Measurements from ENCODE around the gene PRKCA. TPM values are rescaled to one million over a fixed set of nuclear protein-coding genes. Genes with fewer than 3 reads are reported as not detected.

PRKCA gene
- total and polyA plus RNA-seq, 4 donors = 3.0 to 14.1 (median 5.4) TPM

- Histone ChIP-seq H3K9me3 (ENCODE audit: control insufficient read depth in 4 of 4, low read length in 3 of 4) (no peaks in the 10 kb centered on the region), H3K27ac (ENCODE audit: low read depth in 1 of 2, low read length in 2 of 2) (no peak overlapping the region), H3K9ac (ENCODE audit: low read depth in 1 of 2, low read length in 2 of 2) (no peak overlapping the region), H3K27me3 (ENCODE audit: control insufficient read depth in 4 of 4, insufficient read depth in 4 of 4, low read length in 3 of 4) (no peaks in the 10 kb centered on the region), H3K36me3 (ENCODE audit: control insufficient read depth in 4 of 4, insufficient read depth in 3 of 4, low read depth in 1 of 4, low read length in 3 of 4) (peaks cover 0 to 2% (median 0%) of the 10 kb centered on the region in 4 donors), H3K4me3 (ENCODE audit: low read depth in 1 of 3, low read length in 3 of 3) (no peak overlapping the region), H3K4me1 (ENCODE audit: control insufficient read depth in 4 of 4, insufficient read depth in 4 of 4, low read length in 3 of 4) (peaks cover 2 to 13% (median 6%) of the 10 kb centered on the region in 4 donors)
- WGBS = 72% methylated on average over 2 of the region's 2 CpGs
- DNase-seq (ENCODE audit: low spot score) = no peak
- TF ChIP-seq TAF1 (conservative IDR thresholded peaks at IDR 0.05) (no peak), JUND (IDR thresholded peaks at IDR 0.05) (no peak)
These were observed 218.6 kb downstream of the PRKCA start for GRCh38 chr17:66520999-66521398.

GRCh38 chr17:66522591-66523272, 220.3 kb downstream of the PRKCA start:
- Histone ChIP-seq H3K27ac (ENCODE audit: low read depth in 1 of 2, low read length in 2 of 2) (no peak overlapping the region), H3K36me3 (ENCODE audit: control insufficient read depth in 4 of 4, insufficient read depth in 3 of 4, low read depth in 1 of 4, low read length in 3 of 4) (peaks cover 0 to 2% (median 0%) of the 10 kb centered on the region in 4 donors), H3K4me3 (ENCODE audit: low read depth in 1 of 3, low read length in 3 of 3) (no peak overlapping the region), H3K27me3 (ENCODE audit: control insufficient read depth in 4 of 4, insufficient read depth in 4 of 4, low read length in 3 of 4) (no peaks in the 10 kb centered on the region), H3K9me3 (ENCODE audit: control insufficient read depth in 4 of 4, low read length in 3 of 4) (no peaks in the 10 kb centered on the region), H3K4me1 (ENCODE audit: control insufficient read depth in 4 of 4, insufficient read depth in 4 of 4, low read length in 3 of 4) (peaks cover 0 to 6% (median 2%) of the 10 kb centered on the region in 4 donors), H3K9ac (ENCODE audit: low read depth in 1 of 2, low read length in 2 of 2) (no peak overlapping the region)
- 94% methylated on average over 3 of the region's 3 CpGs for WGBS
- DNase-seq (ENCODE audit: low spot score) = no peak
- no peak for TF ChIP-seq MAX (IDR thresholded peaks at IDR 0.05)
- TF ChIP-seq NR2F2 (IDR thresholded peaks at IDR 0.05) = no peak
- TF ChIP-seq, protein P1, sequence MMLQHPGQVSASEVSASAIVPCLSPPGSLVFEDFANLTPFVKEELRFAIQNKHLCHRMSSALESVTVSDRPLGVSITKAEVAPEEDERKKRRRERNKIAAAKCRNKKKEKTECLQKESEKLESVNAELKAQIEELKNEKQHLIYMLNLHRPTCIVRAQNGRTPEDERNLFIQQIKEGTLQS (IDR thresholded peaks at IDR 0.05) = no peak
- no peak for TF ChIP-seq RXRA (IDR thresholded peaks at IDR 0.05)
- no peak for TF ChIP-seq EGR1 (IDR thresholded peaks at IDR 0.05; ENCODE audit: low read depth in 2 of 2)
- no peak for TF ChIP-seq CTCF (IDR thresholded peaks at IDR 0.05; ENCODE audit: low read depth, low read length, missing input control)
- no peak for TF ChIP-seq FOXA1 (IDR thresholded peaks at IDR 0.05)
- TF ChIP-seq TAF1 (conservative IDR thresholded peaks at IDR 0.05) = no peak

- DNase-seq (ENCODE audit: low spot score) = no peak
- TF ChIP-seq HNF4A (conservative IDR thresholded peaks at IDR 0.05) (no peak), EGR1 (IDR thresholded peaks at IDR 0.05; ENCODE audit: low read depth in 2 of 2) (no peak), CTCF (IDR thresholded peaks at IDR 0.05; ENCODE audit: low read depth, low read length, missing input control) (no peak), HNF4G (IDR thresholded peaks at IDR 0.05) (no peak), RAD21 (IDR thresholded peaks at IDR 0.05) (no peak), YY1 (IDR thresholded peaks at IDR 0.05) (no peak), TAF1 (conservative IDR thresholded peaks at IDR 0.05) (no peak), NR2F2 (IDR thresholded peaks at IDR 0.05) (no peak), SP1 (IDR thresholded peaks at IDR 0.05) (no peak), JUND (IDR thresholded peaks at IDR 0.05) (no peak), MAX (IDR thresholded peaks at IDR 0.05) (no peak), FOXA2 (IDR thresholded peaks at IDR 0.05) (no peak)
- TF ChIP-seq, protein P2, sequence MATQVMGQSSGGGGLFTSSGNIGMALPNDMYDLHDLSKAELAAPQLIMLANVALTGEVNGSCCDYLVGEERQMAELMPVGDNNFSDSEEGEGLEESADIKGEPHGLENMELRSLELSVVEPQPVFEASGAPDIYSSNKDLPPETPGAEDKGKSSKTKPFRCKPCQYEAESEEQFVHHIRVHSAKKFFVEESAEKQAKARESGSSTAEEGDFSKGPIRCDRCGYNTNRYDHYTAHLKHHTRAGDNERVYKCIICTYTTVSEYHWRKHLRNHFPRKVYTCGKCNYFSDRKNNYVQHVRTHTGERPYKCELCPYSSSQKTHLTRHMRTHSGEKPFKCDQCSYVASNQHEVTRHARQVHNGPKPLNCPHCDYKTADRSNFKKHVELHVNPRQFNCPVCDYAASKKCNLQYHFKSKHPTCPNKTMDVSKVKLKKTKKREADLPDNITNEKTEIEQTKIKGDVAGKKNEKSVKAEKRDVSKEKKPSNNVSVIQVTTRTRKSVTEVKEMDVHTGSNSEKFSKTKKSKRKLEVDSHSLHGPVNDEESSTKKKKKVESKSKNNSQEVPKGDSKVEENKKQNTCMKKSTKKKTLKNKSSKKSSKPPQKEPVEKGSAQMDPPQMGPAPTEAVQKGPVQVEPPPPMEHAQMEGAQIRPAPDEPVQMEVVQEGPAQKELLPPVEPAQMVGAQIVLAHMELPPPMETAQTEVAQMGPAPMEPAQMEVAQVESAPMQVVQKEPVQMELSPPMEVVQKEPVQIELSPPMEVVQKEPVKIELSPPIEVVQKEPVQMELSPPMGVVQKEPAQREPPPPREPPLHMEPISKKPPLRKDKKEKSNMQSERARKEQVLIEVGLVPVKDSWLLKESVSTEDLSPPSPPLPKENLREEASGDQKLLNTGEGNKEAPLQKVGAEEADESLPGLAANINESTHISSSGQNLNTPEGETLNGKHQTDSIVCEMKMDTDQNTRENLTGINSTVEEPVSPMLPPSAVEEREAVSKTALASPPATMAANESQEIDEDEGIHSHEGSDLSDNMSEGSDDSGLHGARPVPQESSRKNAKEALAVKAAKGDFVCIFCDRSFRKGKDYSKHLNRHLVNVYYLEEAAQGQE (IDR thresholded peaks at IDR 0.05) = no peak
- TF ChIP-seq, protein P1 (IDR thresholded peaks at IDR 0.05) = no peak
- Histone ChIP-seq H3K4me3 (ENCODE audit: low read depth in 1 of 3, low read length in 3 of 3) (no peak overlapping the region), H3K27me3 (ENCODE audit: control insufficient read depth in 4 of 4, insufficient read depth in 4 of 4, low read length in 3 of 4) (no peaks in the 10 kb centered on the region), H3K4me1 (ENCODE audit: control insufficient read depth in 4 of 4, insufficient read depth in 4 of 4, low read length in 3 of 4) (peaks cover 0 to 4% (median 0%) of the 10 kb centered on the region in 4 donors), H3K9ac (ENCODE audit: low read depth in 1 of 2, low read length in 2 of 2) (no peak overlapping the region), H3K36me3 (ENCODE audit: control insufficient read depth in 4 of 4, insufficient read depth in 3 of 4, low read depth in 1 of 4, low read length in 3 of 4) (peaks cover 0 to 2% (median 0%) of the 10 kb centered on the region in 4 donors), H3K9me3 (ENCODE audit: control insufficient read depth in 4 of 4, low read length in 3 of 4) (no peaks in the 10 kb centered on the region), H3K27ac (ENCODE audit: low read depth in 1 of 2, low read length in 2 of 2) (no peak overlapping the region)
- 86% methylated on average over 6 of the region's 6 CpGs for WGBS
These were observed 221.2 kb downstream of the PRKCA start for GRCh38 chr17:66523378-66524200.

Measured in liver (tissue), 9 donors.